NCI-H345 treated with DMSO at 0.1 percent for 48 hours (cell line): Measurements from ENCODE around the gene CARS1.

Experiments used
- DNase-seq: peaks from one replicate; lab custom pipeline; 2025; ENCODE audit not compliant: unreplicated experiment; lab: John Stamatoyannopoulos, UW

Gene CARS1

DNA sequence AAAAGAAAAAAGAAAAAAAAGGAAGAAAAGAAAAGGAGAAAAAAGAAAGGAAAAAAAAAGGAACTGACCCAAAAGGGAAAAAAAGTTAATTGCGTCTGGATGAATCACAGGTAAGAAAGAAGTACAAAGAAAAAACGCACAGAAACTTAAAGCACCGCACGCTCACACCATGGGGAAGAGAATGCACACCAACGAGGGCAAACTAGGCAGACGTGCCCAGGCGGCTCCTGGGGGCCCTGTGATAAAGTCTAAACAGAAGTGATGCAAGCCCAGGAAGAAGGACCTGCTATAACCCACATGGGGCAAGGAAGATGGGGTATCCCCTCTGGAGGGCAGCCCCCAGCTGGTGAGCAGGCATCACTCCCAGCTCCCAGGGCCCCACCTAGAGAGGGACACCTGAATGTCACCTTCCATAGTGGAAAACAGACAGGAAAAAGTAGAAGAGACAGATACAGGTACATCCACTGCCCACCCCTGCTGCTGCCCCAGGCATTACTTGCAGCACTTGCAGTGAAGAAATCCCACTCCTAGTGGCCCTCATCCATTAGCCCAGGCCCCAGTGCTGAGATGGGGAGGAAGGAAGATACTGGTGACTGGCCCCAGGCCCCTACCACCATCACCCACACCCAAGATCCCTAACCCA is 94.0 kb downstream of the CARS1 start:
- no peak for DNase-seq

DNA sequence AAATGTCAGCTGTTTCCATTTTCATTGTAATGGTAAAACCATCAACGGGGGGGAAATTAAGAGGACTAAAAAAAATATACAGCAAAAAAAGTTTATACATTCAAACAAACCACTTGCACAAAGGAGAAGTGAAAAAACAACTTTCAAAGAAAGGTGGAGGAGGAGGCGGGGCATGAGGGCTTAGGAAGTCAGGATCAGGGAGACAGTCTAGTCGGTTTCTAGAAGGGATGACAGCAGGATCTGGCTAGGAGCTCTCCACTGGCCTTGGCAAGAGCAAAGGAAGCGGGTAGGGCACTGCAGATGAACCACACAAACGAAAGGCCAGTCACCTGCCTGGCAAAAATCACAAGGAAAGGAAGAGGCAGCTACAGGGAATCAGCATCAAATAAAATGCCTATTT is 96.1 kb downstream of the CARS1 start:
- no peak for DNase-seq

DNA sequence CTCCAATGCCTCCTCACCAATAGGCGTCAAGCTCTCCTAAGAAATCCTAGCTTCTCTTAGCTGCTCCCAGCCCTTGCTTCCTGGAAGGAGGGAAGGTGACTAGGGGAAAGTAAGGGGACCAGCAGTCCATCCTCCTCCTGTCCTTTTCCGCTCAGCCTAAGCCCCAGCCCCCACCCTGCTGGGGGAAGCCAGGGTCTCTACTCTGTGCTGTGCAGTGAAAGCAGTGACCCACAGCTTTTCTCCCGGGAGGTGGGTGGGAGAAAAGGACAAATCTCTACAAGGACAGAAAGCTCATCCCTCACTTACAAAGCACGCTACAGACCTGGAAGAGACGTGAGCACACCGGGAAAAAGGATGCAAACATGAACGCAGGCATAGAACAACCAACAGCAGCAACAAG is 97.1 kb downstream of the CARS1 start:
- DNase-seq: no peak

DNA sequence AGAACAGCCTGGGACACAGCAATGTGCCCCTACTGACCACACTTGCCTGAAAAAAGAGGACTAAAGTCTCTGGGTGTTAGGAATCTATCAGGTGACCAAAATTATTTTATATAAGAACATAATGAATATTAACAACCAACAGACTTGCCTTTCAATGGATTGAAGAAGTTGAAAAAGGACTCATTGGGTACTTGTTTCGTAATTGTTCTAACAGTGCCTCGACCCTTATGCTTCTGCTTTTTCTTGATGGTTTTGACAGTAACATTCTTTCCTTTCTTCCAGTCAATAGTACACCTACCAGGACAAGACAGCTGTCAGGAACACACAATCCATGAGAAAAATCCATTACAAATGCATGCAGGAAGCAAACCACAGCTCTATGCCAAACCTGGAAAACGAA is 99.0 kb downstream of the CARS1 start:
- DNase-seq: no peak

DNA sequence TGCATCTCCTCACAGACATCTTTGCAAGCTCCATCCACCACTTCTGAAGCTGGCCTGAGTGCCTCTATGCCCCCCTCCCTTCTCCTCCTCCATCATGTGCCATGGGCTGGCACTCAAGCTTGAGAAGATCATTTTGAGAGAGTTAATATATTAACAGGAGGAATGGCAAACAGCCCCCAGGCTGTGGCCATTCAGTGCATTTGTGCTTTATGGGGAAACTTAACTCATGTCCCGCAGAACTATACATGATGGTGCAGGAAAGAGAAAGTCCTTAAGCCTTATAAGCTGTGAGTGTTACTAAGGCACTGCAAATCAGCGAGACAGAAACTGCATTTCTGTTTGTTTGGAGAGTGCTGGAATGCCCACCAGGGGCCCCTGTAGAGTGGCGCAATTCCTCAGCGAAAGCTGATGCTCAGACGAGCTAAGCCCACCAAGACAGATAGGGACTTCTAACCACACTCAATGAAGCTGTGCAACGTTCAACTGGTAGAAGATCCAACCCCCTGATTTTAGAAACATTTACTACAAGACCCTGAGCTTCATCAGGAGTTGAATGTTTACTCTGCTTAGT is 101.2 kb downstream of the CARS1 start:
- no peak for DNase-seq

DNA sequence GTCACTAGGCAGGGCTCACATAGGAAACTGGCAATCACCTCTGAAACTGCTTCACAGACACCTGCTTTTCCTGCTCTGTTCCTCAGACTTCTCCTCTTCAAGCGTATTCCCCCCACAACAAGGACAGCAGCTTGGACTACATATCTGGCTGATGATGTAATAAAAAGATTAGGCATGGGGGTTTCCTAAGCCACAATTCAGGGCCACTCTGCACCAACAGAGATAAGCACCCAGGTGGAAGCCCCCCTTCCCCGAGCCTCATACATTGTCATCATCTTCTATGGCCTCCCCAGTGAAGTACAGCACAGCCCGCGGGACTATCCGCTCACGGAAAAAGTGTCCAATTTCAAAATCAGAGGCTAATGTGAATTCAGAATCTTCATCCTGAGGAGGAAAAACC is 103.0 kb downstream of the CARS1 start:
- no peak for DNase-seq

DNA sequence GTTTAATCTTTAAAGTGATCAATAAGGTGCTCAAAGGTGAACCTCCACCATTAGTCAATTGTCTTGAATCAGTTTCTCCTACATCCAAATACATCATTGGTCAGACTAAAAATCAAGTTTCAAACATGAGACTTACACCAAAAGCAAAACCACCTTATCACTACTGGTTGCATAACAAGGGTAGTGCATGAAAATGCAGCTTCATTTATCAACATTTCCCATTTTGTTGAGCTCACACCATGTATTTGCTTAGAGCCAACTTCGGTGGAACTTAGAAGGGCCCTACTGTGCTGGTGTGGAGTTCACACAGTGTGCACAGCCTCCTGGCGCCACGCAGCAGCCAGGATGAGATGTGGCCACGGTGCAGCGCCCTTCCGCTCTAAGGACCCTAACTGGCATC is 104.9 kb downstream of the CARS1 start:
- DNase-seq: no peak

DNA sequence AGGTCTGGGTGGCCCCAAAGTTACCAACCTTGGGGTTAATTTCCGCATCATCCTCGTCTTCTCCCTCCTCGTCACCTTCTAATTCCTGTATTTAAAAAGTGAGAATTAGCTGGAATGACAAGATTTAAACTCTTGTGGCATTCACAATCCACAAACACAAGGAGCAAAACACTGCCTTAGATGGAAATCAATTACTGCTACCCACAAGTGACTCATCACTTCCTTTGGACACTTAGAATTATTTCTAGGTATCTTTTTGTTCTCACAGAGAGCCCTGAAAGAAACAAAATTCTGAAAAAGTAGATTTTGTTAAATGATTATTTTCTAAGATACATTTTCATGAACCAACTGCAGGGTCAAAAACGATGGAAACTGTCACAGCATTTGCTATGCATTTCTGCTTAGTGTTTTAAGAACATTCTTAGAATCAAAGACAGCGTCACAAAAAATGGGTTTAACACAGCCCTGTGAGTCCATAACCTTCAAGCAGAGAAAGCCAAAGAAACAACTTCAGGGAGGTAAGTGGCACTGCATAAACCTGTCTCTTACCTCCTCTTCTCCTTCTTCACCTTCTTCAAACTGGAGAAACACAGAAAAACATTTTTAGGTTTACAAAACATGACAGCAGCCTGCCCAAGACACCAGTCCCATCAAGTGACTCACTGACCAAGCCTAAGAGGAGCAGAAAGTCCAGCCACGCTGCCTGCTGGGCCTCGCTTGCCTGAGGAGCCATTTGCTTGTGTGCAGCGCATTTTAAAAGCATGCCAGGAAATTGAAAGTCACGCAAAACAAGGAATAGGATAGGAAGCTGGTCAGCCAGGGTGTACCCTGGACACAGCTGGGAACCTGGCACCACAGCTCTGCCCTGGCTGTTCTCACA is 105.8 kb downstream of the CARS1 start:
- no peak for DNase-seq
